ENCODE measurements around the gene ZNF18. TPM values are rescaled to one million over a fixed set of nuclear protein-coding genes. Genes with fewer than 3 reads are reported as not detected.
A peak's percentile ranks its signal among the peaks of the same experiment; 100 is the strongest.

The ZNF18 gene, protein sequence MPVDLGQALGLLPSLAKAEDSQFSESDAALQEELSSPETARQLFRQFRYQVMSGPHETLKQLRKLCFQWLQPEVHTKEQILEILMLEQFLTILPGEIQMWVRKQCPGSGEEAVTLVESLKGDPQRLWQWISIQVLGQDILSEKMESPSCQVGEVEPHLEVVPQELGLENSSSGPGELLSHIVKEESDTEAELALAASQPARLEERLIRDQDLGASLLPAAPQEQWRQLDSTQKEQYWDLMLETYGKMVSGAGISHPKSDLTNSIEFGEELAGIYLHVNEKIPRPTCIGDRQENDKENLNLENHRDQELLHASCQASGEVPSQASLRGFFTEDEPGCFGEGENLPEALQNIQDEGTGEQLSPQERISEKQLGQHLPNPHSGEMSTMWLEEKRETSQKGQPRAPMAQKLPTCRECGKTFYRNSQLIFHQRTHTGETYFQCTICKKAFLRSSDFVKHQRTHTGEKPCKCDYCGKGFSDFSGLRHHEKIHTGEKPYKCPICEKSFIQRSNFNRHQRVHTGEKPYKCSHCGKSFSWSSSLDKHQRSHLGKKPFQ
- total RNA-seq, result 5.3 TPM

DNA sequence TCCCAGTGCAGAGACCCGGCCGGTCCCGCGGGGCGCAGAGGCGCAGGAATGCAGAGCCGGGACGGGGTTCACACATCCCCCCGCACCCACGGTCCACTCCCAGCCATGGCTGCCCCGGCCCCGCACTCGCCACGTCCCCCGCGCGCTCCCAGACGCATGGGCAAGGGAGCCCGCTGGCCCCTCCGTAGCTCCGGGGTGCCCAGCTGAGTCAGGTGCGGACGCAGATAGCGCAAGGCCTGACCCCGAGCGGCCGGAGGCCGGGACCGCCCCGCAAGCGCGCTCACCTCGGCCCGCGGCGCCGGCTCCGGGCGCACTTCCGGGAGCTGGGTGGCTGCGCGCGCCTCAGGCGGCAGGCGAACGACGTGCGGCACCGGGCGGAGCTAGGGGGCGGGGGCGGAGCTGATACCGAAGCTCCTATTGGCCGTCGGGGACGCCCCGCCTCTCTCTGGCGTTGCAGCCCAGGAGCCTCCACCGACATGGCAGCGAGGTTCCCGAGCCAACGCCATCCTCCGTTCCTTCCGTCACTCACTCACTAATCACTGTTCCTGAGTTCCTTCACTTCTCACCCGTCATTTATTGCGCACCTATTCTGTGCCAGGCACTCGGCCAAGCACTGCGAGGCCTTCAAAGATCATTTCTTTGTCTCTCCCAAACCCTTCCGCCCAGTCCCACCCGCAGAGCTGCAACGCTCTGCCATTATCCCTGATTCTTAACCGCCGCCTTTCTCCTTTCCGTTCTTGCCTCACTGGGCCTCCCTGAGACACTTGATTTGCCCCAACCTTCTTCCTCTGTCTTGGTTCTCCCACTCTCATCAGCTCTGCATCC, at the start of gene ZNF18:
ZNF18 (minus strand) TSS at position 329 of the 825 bp plus-strand sequence. CDS start 4,646 bp downstream, outside the sequence.
- ATAC-seq, result peak; percentile 96
- peak; percentile 98 for DNase-seq (ENCODE audit: low spot score)

DNA sequence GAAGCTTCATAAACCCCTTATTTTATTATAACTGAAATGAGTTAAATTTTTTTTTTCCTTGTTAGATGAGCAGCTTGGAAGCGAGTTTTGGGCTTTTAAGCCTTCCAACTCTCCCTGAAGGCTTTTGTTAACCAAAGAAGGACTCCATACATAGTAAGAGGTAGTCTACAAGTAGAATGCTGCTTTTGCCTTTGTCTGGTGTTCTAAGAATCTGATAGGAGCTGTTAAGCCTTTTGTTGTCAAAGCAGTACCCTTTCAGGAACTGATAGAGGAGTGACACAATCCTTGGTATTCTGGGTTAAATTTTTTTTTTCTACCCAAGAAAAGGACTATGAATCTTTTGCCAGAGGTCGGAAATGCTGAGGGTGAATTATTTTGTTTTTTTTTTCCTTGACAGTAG, 49.5 kb upstream of the ZNF18 start:
- ATAC-seq, result no peak
- no peak for DNase-seq (ENCODE audit: low spot score)

DNA sequence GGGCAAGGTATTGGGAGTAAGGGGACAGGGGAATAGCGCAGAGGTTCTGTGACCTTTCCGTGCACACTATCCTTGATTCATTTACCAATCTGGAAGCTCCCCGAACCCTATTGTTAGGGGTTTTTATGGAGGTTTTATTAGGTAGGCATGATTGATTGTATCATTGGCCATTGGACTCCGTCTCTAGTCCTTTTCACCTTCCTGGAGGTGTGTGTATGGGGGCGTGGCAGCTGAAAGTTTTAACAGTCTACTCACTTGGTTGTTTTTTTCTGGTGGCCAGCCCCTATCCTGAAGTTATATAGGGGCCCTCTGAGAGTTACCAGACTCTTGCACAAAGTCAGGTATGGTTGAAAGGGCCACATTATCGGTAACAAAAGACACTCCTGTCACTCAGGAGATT, 46.4 kb upstream of the ZNF18 start:
- ATAC-seq, result no peak
- DNase-seq (ENCODE audit: low spot score), result no peak

- DNase-seq (ENCODE audit: low spot score) (no peak), ATAC-seq (no peak)
Observed at GRCh38 chr17:12041312-12041711, 44.0 kb upstream of the ZNF18 start.

- DNase-seq (ENCODE audit: low spot score) (no peak), ATAC-seq (no peak)
Observed at GRCh38 chr17:12040478-12040877, 43.2 kb upstream of the ZNF18 start.

GRCh38 chr17:12037970-12038369, 40.7 kb upstream of the ZNF18 start:
- peak; percentile 64 for ATAC-seq
- DNase-seq (ENCODE audit: low spot score), result no peak

DNA sequence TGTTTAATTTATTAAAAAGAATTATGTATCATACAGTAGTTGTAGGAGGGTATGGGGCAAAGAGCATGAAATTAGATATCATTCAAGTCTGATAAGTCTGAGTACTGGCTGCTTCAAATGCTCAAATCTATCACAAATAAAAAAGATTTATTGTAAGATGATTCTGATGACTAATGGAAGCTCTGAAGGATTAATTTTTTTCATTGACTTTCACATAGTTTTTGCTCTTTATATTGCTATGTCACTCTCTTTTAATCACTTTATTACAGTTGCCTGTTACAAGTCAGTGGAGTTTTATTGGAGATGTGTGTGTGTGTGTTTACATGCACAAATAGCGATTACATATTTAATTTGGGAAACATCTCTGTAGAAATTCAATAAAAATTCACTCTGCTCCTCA, 38.4 kb upstream of the ZNF18 start:
- DNase-seq (ENCODE audit: low spot score), result no peak
- ATAC-seq, result no peak

- peak; percentile 85 for ATAC-seq
- DNase-seq (ENCODE audit: low spot score), result no peak
Observed at GRCh38 chr17:12034538-12034937, 37.3 kb upstream of the ZNF18 start.

DNA sequence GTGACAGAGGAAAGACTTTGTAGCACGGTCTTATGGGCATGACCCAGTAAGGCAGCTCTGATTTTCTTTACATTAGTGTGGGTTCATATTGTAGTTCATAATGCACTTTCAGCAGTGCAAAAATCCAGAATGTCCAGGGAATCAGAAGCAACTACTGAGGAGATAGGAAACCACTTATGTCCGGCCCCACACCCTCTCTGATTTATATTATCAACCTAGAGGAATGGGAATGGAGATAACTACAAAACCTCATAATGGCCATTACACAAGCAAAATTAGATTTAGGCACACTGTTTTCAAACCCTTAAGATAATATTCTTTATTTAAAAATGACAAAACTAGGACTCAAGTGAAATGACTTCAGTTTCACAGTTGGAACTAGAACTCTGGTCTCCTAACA, 31.3 kb upstream of the ZNF18 start:
- DNase-seq (ENCODE audit: low spot score), result no peak
- no peak for ATAC-seq

- DNase-seq (ENCODE audit: low spot score) (no peak), ATAC-seq (no peak)
Observed at GRCh38 chr17:12027658-12028057, 30.4 kb upstream of the ZNF18 start.

DNA sequence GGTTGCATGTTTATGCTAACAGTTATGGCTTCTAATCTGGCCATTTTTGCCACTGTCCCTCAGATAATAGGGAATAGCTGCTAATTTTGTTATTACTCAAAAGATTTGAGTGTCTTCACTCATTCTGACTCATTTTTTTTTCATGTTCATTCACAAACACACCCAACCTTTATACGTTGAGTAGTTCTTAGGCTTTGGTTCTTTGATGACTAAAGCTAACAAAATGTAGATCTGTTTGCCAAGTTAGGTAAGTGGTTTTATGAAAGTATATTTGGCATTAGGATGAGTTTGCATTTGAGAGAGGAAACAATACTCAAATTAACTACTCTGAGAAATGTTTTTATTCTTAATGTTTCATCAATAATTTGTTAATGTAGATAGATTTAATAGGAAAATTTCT, 27.1 kb upstream of the ZNF18 start:
- DNase-seq (ENCODE audit: low spot score), result no peak
- ATAC-seq, result no peak

DNA sequence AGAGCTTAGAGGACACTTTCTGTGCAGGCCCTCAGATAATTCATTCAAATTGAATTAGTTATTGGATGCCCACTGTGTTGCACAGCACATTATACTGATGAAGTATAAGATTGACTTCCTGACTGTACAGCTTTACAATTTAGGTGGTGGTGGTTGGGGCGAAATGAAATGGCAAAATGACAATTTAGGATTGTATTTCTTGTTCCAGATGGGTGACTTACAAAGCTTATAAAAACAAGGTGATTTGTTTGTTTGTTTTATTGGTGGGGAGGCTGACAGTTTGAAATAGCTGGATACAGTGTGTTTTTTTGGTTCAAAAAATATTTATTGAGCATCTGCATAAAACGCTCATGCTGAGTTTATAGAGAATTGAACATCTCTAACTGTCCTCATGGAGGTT, 25.0 kb upstream of the ZNF18 start:
- ATAC-seq (no peak), DNase-seq (ENCODE audit: low spot score) (no peak)

GRCh38 chr17:12021623-12022140, 24.4 kb upstream of the ZNF18 start:
- no peak for ATAC-seq
- DNase-seq (ENCODE audit: low spot score), result no peak

- DNase-seq (ENCODE audit: low spot score) (peak; percentile 96), ATAC-seq (peak; percentile 99)
Observed at GRCh38 chr17:12020642-12021622, 23.7 kb upstream of the ZNF18 start, which contains the start of gene MAP2K4. Gene MAP2K4 (plus strand): TSS chr17:12020877. CDS start chr17:12020887, 10 bp downstream.

GRCh38 chr17:12007466-12007865, 10.2 kb upstream of the ZNF18 start:
- no peak for DNase-seq (ENCODE audit: low spot score)

GRCh38 chr17:11999696-12000095, 2.4 kb upstream of the ZNF18 start:
- no peak for DNase-seq (ENCODE audit: low spot score)
- no peak for ATAC-seq

More at GRCh38 chr17:12007466-12007865, 10.2 kb upstream of the ZNF18 start:
- no peak for ATAC-seq

GRCh38 chr17:11997972-11998233, 628 bp upstream of the ZNF18 start:
- no peak for DNase-seq (ENCODE audit: low spot score)

GRCh38 chr17:11996722-11997146, 541 bp downstream of the ZNF18 start:
- DNase-seq (ENCODE audit: low spot score) (no peak), ATAC-seq (peak; percentile 53)

More at GRCh38 chr17:11997972-11998233, 628 bp upstream of the ZNF18 start:
- no peak for ATAC-seq

GRCh38 chr17:11991461-11991860, 5.8 kb downstream of the ZNF18 start:
- DNase-seq (ENCODE audit: low spot score) (no peak), ATAC-seq (no peak)

- peak; percentile 13 for ATAC-seq
- DNase-seq (ENCODE audit: low spot score), result no peak
Observed at GRCh38 chr17:11990363-11990983, 6.8 kb downstream of the ZNF18 start.
